ENCODE data around the gene TIGIT.
A peak's percentile ranks its signal among the peaks of the same experiment; 100 is the strongest.

TIGIT gene

GRCh38 chr3:114323546-114324254, 29.9 kb downstream of the TIGIT start:
- H3K27me3 ChIP-seq (ENCODE audit: low read depth), result no peaks in the 10 kb centered on the region
- no peak overlapping the region for H3K4me3 ChIP-seq
- H3K9me3 ChIP-seq, result no peaks in the 10 kb centered on the region
- H3K4me1 ChIP-seq, result peaks cover 10% of the 10 kb centered on the region
- DNase-seq (ENCODE audit: low spot score in 2 of 2), result no peak
- H3K36me3 ChIP-seq (replicated peaks), result no peaks in the 10 kb centered on the region
- in situ Hi-C loops (cut with MboI; ENCODE audit: low sequenced_read_pairs), result no loop called here

- Histone ChIP-seq H3K27me3 (ENCODE audit: low read depth) (no peaks in the 10 kb centered on the region), H3K4me3 (no peak overlapping the region), H3K9me3 (no peaks in the 10 kb centered on the region), H3K4me1 (peaks cover 11% of the 10 kb centered on the region), H3K36me3 (replicated peaks) (no peaks in the 10 kb centered on the region)
- DNase-seq (ENCODE audit: low spot score in 2 of 2), result no peak
- in situ Hi-C loops (cut with MboI; ENCODE audit: low sequenced_read_pairs), result no loop called here
These were observed 33.8 kb downstream of the TIGIT start for GRCh38 chr3:114327665-114328064.

- Histone ChIP-seq H3K36me3 (replicated peaks) (no peaks in the 10 kb centered on the region), H3K4me1 (peaks cover 18% of the 10 kb centered on the region), H3K4me3 (no peak overlapping the region), H3K9me3 (no peaks in the 10 kb centered on the region), H3K27me3 (ENCODE audit: low read depth) (no peaks in the 10 kb centered on the region)
- DNase-seq (ENCODE audit: low spot score in 2 of 2), result no peak
- in situ Hi-C loops (cut with MboI; ENCODE audit: low sequenced_read_pairs), result no loop called here
These were observed 34.5 kb downstream of the TIGIT start for GRCh38 chr3:114328345-114328744.

- Histone ChIP-seq H3K27me3 (ENCODE audit: low read depth) (no peaks in the 10 kb centered on the region), H3K36me3 (replicated peaks) (no peaks in the 10 kb centered on the region), H3K4me3 (no peak overlapping the region), H3K9me3 (no peaks in the 10 kb centered on the region), H3K4me1 (peaks cover 27% of the 10 kb centered on the region)
- in situ Hi-C loops (cut with MboI; ENCODE audit: low sequenced_read_pairs), result no loop called here
- peak in 1 of 2 experiments; percentile 47 for DNase-seq (ENCODE audit: low spot score in 2 of 2)
These were observed 36.0 kb downstream of the TIGIT start for GRCh38 chr3:114329823-114330222.

- Histone ChIP-seq H3K4me1 (peaks cover 27% of the 10 kb centered on the region), H3K4me3 (no peak overlapping the region), H3K9me3 (no peaks in the 10 kb centered on the region), H3K27me3 (ENCODE audit: low read depth) (no peaks in the 10 kb centered on the region), H3K36me3 (replicated peaks) (no peaks in the 10 kb centered on the region)
- DNase-seq (ENCODE audit: low spot score in 2 of 2), result no peak
- in situ Hi-C loops (cut with MboI; ENCODE audit: low sequenced_read_pairs), result no loop called here
These were observed 37.2 kb downstream of the TIGIT start for GRCh38 chr3:114331007-114331406.

- Histone ChIP-seq H3K4me1 (peaks cover 27% of the 10 kb centered on the region), H3K9me3 (no peaks in the 10 kb centered on the region), H3K4me3 (no peak overlapping the region), H3K27me3 (ENCODE audit: low read depth) (no peaks in the 10 kb centered on the region), H3K36me3 (replicated peaks) (no peaks in the 10 kb centered on the region)
- DNase-seq (ENCODE audit: low spot score in 2 of 2), result no peak
- in situ Hi-C loops (cut with MboI; ENCODE audit: low sequenced_read_pairs), result no loop called here
These were observed 37.9 kb downstream of the TIGIT start for GRCh38 chr3:114331710-114332109.

- no peaks in the 10 kb centered on the region for H3K36me3 ChIP-seq (replicated peaks)
- no peaks in the 10 kb centered on the region for H3K9me3 ChIP-seq
- in situ Hi-C loops (cut with MboI; ENCODE audit: low sequenced_read_pairs), result no loop called here
- H3K4me3 ChIP-seq, result no peak overlapping the region
- H3K27me3 ChIP-seq (ENCODE audit: low read depth), result no peaks in the 10 kb centered on the region
- no peak for DNase-seq (ENCODE audit: low spot score in 2 of 2)
- peaks cover 27% of the 10 kb centered on the region for H3K4me1 ChIP-seq
These were observed 38.7 kb downstream of the TIGIT start for GRCh38 chr3:114332342-114333179.

GRCh38 chr3:114333180-114333922, 39.5 kb downstream of the TIGIT start:
- peaks cover 27% of the 10 kb centered on the region for H3K4me1 ChIP-seq
- H3K36me3 ChIP-seq (replicated peaks), result no peaks in the 10 kb centered on the region; the same call in 1 of the 2 replicates
- H3K27me3 ChIP-seq (ENCODE audit: low read depth), result no peaks in the 10 kb centered on the region
- H3K4me3 ChIP-seq, result no peak overlapping the region
- no peaks in the 10 kb centered on the region for H3K9me3 ChIP-seq
- in situ Hi-C loops (cut with MboI; ENCODE audit: low sequenced_read_pairs), result no loop called here
- DNase-seq (ENCODE audit: low spot score in 2 of 2), result peak; percentile 40 to 77

- no peaks in the 10 kb centered on the region for H3K27me3 ChIP-seq (ENCODE audit: low read depth)
- no peak for DNase-seq (ENCODE audit: low spot score in 2 of 2)
- in situ Hi-C loops (cut with MboI; ENCODE audit: low sequenced_read_pairs), result no loop called here
- H3K4me1 ChIP-seq, result peaks cover 27% of the 10 kb centered on the region
- no peak overlapping the region for H3K4me3 ChIP-seq
- peaks cover 3% of the 10 kb centered on the region; the same call in 1 of the 2 replicates for H3K36me3 ChIP-seq (replicated peaks)
- H3K9me3 ChIP-seq, result no peaks in the 10 kb centered on the region
These were observed 40.1 kb downstream of the TIGIT start for GRCh38 chr3:114333923-114334240.

GRCh38 chr3:114336122-114336697, 42.4 kb downstream of the TIGIT start:
- Histone ChIP-seq H3K4me1 (peaks cover 21% of the 10 kb centered on the region), H3K27me3 (ENCODE audit: low read depth) (no peaks in the 10 kb centered on the region), H3K36me3 (replicated peaks) (peaks cover 7% of the 10 kb centered on the region; the same call in 1 of the 2 replicates), H3K9me3 (no peaks in the 10 kb centered on the region), H3K4me3 (no peak overlapping the region)
- no peak for DNase-seq (ENCODE audit: low spot score in 2 of 2)
- in situ Hi-C loops (cut with MboI; ENCODE audit: low sequenced_read_pairs), result no loop called here

GRCh38 chr3:114336857-114337256, 43.0 kb downstream of the TIGIT start:
- H3K4me3 ChIP-seq, result no peak overlapping the region
- peaks cover 7% of the 10 kb centered on the region; the same call in 1 of the 2 replicates for H3K36me3 ChIP-seq (replicated peaks)
- H3K27me3 ChIP-seq (ENCODE audit: low read depth), result no peaks in the 10 kb centered on the region
- peaks cover 21% of the 10 kb centered on the region for H3K4me1 ChIP-seq
- in situ Hi-C loops (cut with MboI; ENCODE audit: low sequenced_read_pairs), result no loop called here
- H3K9me3 ChIP-seq, result no peaks in the 10 kb centered on the region
- no peak for DNase-seq (ENCODE audit: low spot score in 2 of 2)

GRCh38 chr3:114338651-114339357, 45.0 kb downstream of the TIGIT start:
- peaks cover 7% of the 10 kb centered on the region; the same call in 1 of the 2 replicates for H3K36me3 ChIP-seq (replicated peaks)
- peaks cover 10% of the 10 kb centered on the region for H3K4me1 ChIP-seq
- H3K27me3 ChIP-seq (ENCODE audit: low read depth), result no peaks in the 10 kb centered on the region
- in situ Hi-C loops (cut with MboI; ENCODE audit: low sequenced_read_pairs), result no loop called here
- H3K9me3 ChIP-seq, result no peaks in the 10 kb centered on the region
- DNase-seq (ENCODE audit: low spot score in 2 of 2), result no peak
- H3K4me3 ChIP-seq, result no peak overlapping the region

- no peaks in the 10 kb centered on the region for H3K27me3 ChIP-seq (ENCODE audit: low read depth)
- H3K9me3 ChIP-seq, result no peaks in the 10 kb centered on the region
- H3K4me1 ChIP-seq, result no peaks in the 10 kb centered on the region
- 0 out of 2 replicates have a peak, but pooled peaks cover 3% of the 10 kb centered on the region for H3K36me3 ChIP-seq (replicated peaks)
- in situ Hi-C loops (cut with MboI; ENCODE audit: low sequenced_read_pairs), result no loop called here
- H3K4me3 ChIP-seq, result no peak overlapping the region
- DNase-seq (ENCODE audit: low spot score in 2 of 2), result no peak
These were observed 50.7 kb downstream of the TIGIT start for GRCh38 chr3:114344492-114344891.
